HL-60 (cell line): ENCODE data around the gene DLGAP5.

ENCODE experiments used
- CTCF ChIP-seq: IDR thresholded peaks from one replicate; pipeline ENCODE4 v1.5.1; 2011; ENCODE audit warnings: low read length, control low read depth, inconsistent platforms; ENCODE audit not compliant: insufficient read depth
- GABPA ChIP-seq: IDR thresholded peaks from 2 replicates; pipeline ENCODE4 v1.6.1; 2012; ENCODE audit warnings: low read depth
- POLR2AphosphoS5 ChIP-seq: IDR thresholded peaks from 2 replicates; pipeline ENCODE4 v1.6.1; 2012; ENCODE audit warnings: low read depth
- REST ChIP-seq: IDR thresholded peaks from 2 replicates; pipeline ENCODE4 v1.6.1; 2012; ENCODE audit warnings: low read depth; ENCODE audit not compliant: insufficient replicate concordance
- SPI1 ChIP-seq: IDR thresholded peaks from 2 replicates; pipeline ENCODE4 v1.6.1; 2012; ENCODE audit warnings: low read depth, mild to moderate bottlenecking, borderline replicate concordance

DNA sequence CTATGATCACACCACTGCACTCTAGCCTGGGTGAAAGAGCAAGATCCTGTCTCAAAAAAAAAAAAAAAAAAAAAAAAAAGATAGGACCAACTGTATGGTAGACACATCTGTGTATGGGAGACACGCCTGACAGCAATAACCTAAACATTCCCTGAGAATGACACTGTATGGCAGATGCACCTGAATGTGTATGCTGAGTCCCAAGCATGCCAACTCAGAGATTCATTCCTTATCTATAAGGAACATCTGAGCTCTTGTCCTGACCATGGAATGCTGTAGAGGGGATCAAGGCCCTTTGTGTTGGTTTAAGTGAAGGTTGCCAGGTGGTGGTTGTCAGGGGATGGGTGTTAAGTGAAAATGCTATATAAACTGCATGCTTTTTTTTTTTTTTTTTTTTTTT lies 81.5 kb downstream of the DLGAP5 start:
- TF ChIP-seq CTCF (no peak), POLR2AphosphoS5 (no peak), SPI1 (no peak), GABPA (no peak), REST (no peak)
